Peyer's patch (tissue), 4 donors: ENCODE data around the gene PLCXD3.

Experiments
- POLR2A ChIP-seq, 2 donors: fragments of 450-650 bp; IDR thresholded peaks; one replicate each; pipeline ENCODE4 v1.5.1; 2017; ENCODE audit warnings: antibody characterized with exemption in 2 of 2, mild to moderate bottlenecking in 2 of 2, moderate library complexity in 2 of 2
- TF ChIP-seq, protein P1 (sequence below), 6 experiments: fragments of 450-650 bp in 4 of 6; fragments of 200-600 bp in 2 of 6; sonication (generic) in 1 of 6; IDR thresholded peaks; one replicate each; pipeline ENCODE4 v1.5.1; 2017 to 2019; ENCODE audit warnings: antibody characterized with exemption in 6 of 6, mild to moderate bottlenecking in 3 of 6, moderate library complexity in 1 of 6

DNA sequence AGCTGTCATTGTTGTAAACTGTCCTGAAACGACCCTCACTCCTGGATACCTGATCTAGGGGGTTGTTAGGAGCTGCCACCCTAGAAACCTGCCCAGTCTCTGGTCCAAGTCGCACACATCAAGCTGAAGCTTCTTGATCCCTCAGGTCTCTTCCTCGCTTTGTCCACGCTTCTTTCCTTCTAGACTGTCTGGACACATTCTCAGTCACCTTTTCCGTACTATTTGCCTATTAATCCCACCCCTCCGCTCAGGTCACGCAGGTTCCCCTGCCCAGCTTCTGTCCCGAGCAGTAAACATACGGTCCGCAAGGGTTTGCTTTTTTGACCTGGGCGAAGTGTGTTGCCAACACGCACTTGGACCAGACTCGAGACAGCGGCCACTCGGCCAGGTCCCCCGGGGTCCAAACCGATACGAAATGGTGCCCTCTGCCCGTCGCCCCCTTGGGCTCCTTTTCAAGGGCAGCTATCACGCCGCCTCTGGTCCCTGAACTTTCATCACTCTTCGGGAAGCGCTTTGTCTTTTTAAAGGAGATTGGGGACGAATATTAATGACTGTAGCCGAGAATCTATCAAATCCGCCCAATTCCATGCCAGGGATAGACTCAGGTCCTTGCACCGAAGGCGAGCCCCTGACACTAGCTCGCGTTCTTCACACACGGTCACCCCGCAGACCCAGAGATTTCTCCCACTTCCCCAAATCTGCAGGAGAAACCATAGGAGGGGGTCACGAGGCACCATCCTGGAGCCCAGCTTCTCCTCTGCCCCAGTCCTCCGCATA is 814 bp downstream of the PLCXD3 start:
- TF ChIP-seq, protein P1, sequence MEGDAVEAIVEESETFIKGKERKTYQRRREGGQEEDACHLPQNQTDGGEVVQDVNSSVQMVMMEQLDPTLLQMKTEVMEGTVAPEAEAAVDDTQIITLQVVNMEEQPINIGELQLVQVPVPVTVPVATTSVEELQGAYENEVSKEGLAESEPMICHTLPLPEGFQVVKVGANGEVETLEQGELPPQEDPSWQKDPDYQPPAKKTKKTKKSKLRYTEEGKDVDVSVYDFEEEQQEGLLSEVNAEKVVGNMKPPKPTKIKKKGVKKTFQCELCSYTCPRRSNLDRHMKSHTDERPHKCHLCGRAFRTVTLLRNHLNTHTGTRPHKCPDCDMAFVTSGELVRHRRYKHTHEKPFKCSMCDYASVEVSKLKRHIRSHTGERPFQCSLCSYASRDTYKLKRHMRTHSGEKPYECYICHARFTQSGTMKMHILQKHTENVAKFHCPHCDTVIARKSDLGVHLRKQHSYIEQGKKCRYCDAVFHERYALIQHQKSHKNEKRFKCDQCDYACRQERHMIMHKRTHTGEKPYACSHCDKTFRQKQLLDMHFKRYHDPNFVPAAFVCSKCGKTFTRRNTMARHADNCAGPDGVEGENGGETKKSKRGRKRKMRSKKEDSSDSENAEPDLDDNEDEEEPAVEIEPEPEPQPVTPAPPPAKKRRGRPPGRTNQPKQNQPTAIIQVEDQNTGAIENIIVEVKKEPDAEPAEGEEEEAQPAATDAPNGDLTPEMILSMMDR (IDR thresholded peaks at IDR 0.05): no peak
- TF ChIP-seq POLR2A (IDR thresholded peaks at IDR 0.05): no peak
